Epidermal melanocyte (primary cell): ENCODE results near the gene WDR75.
"Not testable (repeated sequence)": the region's sequence is repeated elsewhere in the genome, so short reads cannot be mapped to it uniquely, and the experiment has no call there.

ENCODE experiments used
- DNase-seq: peaks from one replicate; pipeline ENCODE4 v3.0.0; 2011; ENCODE audit warnings: low spot score; ENCODE audit not compliant: insufficient read length

WDR75 gene

GRCh38 chr2:189440947-189441708, at the start of gene WDR75:
TSS of gene WDR75 (plus strand) at chr2:189441474. CDS start at chr2:189441493, 19 bp downstream.
- DNase-seq, result peak; percentile 86

GRCh38 chr2:189393440-189394111, 47.7 kb upstream of the WDR75 start:
- peak; percentile 20 for DNase-seq

GRCh38 chr2:189394525-189394924, 46.7 kb upstream of the WDR75 start:
- DNase-seq, result no peak

GRCh38 chr2:189402932-189403331, 38.3 kb upstream of the WDR75 start:
- DNase-seq, result no peak

- DNase-seq, result no peak
Observed at GRCh38 chr2:189406586-189407233, 34.6 kb upstream of the WDR75 start.

- DNase-seq, result peak; percentile 14
Observed at GRCh38 chr2:189407281-189408209, 33.7 kb upstream of the WDR75 start.

- DNase-seq, result no peak
Observed at GRCh38 chr2:189408294-189408693, 33.0 kb upstream of the WDR75 start.

- DNase-seq, result no peak
Observed at GRCh38 chr2:189409131-189409530, 32.1 kb upstream of the WDR75 start.

GRCh38 chr2:189409647-189410046, 31.6 kb upstream of the WDR75 start:
- DNase-seq, result no peak

GRCh38 chr2:189411860-189412259, 29.4 kb upstream of the WDR75 start:
- peak; percentile 21 for DNase-seq

GRCh38 chr2:189412330-189412953, 28.8 kb upstream of the WDR75 start:
- peak; percentile 19 for DNase-seq

GRCh38 chr2:189413249-189413648, 28.0 kb upstream of the WDR75 start:
- no peak for DNase-seq

GRCh38 chr2:189421644-189422043, 19.6 kb upstream of the WDR75 start:
- DNase-seq, result no peak

GRCh38 chr2:189424961-189425360, 16.3 kb upstream of the WDR75 start:
- DNase-seq, result no peak

- no peak for DNase-seq
Observed at GRCh38 chr2:189425676-189426075, 15.6 kb upstream of the WDR75 start.

- no peak for DNase-seq
Observed at GRCh38 chr2:189426886-189427285, 14.4 kb upstream of the WDR75 start.

GRCh38 chr2:189427872-189428271, 13.4 kb upstream of the WDR75 start:
- no peak for DNase-seq

GRCh38 chr2:189430448-189430847, 10.8 kb upstream of the WDR75 start:
- DNase-seq, result not testable (repeated sequence)

- DNase-seq, result not testable (repeated sequence)
Observed at GRCh38 chr2:189435803-189436202, 5.5 kb upstream of the WDR75 start.

- DNase-seq, result no peak
Observed at GRCh38 chr2:189437926-189438325, 3.3 kb upstream of the WDR75 start.

GRCh38 chr2:189439342-189439741, 1.9 kb upstream of the WDR75 start:
- no peak for DNase-seq
